Stimulated activated CD8-positive, alpha-beta memory T cell treated with anti-CD3 and anti-CD28 coated beads, Interleukin-12 subunit alpha, Interleukin-12 subunit beta, amount 100 ng/mL, for 24 hours (primary cell): ENCODE results near the gene EFCAB12.

Experiments
- DNase-seq: peaks from one replicate; pipeline ENCODE4 v3.0.0-alpha.2; 2020; ENCODE audit errors: extremely low read depth

The EFCAB12 gene

DNA sequence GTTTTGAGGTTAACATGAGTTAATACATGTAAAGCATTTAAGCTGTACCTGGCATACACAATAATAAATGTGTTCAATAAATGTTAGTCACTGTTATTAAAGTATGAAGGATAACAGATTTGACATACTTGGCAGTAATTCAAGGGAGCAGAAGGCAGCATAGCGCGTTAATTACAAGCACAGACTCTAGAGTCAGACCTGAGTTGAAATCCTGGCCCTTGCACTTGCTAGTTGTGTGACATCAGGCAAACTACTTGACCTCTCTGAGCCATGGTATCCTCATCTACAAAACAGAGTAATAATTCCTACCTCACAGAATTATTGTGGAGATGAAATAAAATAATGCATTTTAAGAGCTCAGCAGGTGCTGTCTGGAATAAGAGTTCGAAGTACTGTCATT is 17.0 kb upstream of the EFCAB12 start:
- no peak for DNase-seq

- DNase-seq = no peak
Observed at GRCh38 chr3:129442947-129443346, 14.5 kb upstream of the EFCAB12 start.

GRCh38 chr3:129442486-129442885 is 14.1 kb upstream of the EFCAB12 start:
- no peak for DNase-seq

- no peak for DNase-seq
Observed at GRCh38 chr3:129441782-129442181, 13.3 kb upstream of the EFCAB12 start.

- DNase-seq = no peak
Observed at GRCh38 chr3:129441215-129441614, 12.8 kb upstream of the EFCAB12 start.

GRCh38 chr3:129440618-129441190 is 12.3 kb upstream of the EFCAB12 start:
- no peak for DNase-seq

DNA sequence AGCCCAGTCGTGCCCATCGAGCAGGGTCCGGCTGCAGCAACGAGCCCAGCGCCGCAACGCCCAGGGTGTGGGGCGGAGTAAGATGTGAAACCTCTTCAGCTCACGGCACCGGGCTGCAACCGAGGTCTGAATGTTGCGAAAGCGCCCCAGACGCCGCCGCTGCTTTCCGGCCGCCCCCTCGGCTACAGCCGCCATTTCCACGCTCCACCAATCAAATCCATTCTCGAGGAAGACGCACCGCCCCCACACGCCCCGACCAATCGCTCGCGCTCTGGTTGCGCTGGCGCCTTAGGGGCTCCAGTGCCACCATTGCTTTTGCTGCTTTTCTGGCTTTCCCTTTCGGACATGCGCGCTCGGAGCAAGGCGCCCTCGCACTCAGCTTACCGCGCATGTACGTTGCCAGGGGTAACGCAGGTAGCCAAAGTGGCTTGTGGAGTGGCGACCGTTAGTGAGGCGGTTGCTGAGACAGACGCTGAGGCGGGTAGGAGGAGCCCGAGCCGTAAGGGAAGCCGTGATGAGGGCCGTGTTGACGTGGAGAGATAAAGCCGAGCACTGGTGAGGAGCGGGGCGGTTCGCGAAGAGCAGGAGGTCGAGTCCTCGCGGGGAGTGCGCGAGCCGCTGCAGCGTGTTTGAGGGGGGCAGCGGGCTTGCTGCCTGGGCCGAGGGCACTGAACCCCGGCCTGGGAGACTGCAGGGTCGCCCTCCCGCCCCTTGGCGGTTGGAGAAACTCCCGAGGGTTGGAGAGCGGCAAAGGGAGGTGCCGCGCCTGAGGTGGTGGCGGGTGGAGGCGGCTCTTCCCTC is 11.6 kb upstream of the EFCAB12 start, which contains the start of the genes IFT122 and MBD4:
Gene IFT122, plus strand, starts transcription at position 408 of the 801 bp plus-strand sequence. Its CDS starts 107 bp downstream, at position 515.
Gene MBD4, minus strand, starts transcription at position 132 of the 801 bp plus-strand sequence. Its CDS starts 115 bp downstream, at position 17.
- peak; percentile 97 for DNase-seq

- peak; percentile 9 for DNase-seq
Observed at GRCh38 chr3:129439226-129439816, 10.9 kb upstream of the EFCAB12 start.

- no peak for DNase-seq
Observed at GRCh38 chr3:129435367-129435766, 6.9 kb upstream of the EFCAB12 start.

- no peak for DNase-seq
Observed at GRCh38 chr3:129434140-129434539, 5.7 kb upstream of the EFCAB12 start.

DNA sequence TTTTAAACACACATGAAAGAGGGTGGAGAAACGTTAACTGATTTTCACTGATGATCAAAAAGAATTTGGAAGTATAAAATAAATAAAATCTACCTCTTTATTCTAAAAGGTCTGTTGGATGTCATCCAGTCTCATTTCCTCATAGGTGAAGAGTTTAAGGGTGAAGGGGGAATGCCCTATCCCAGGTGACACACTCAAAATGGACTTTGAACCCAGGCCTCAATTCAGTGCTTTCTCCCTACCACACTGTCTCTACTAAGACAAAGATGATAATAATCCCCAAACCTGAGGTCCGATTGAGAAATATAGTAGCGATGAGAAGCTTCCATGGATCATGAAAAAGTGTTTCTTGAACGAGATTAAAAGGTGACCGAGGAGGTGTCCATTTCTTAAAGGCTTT is 5.1 kb upstream of the EFCAB12 start:
- DNase-seq = no peak

DNA sequence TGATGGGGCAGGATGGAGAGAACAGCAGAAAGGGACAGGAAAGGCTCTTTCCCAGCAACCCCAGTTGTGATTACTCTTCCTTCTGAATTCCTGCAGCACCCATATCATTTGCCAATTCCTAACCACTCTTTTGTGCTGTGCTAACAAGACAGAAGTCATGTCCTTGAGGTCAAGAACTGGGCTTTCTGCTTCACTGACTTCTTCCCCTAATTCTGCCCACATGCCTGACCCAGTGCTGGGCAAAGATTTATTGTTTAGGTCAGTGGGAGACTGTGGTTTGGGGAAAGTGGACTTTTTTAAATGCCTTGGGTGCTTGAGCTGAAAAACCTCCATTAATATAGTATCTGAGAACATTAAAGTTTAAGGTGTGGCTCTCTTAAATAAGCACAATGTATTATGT is 4.2 kb upstream of the EFCAB12 start:
- no peak for DNase-seq

DNA sequence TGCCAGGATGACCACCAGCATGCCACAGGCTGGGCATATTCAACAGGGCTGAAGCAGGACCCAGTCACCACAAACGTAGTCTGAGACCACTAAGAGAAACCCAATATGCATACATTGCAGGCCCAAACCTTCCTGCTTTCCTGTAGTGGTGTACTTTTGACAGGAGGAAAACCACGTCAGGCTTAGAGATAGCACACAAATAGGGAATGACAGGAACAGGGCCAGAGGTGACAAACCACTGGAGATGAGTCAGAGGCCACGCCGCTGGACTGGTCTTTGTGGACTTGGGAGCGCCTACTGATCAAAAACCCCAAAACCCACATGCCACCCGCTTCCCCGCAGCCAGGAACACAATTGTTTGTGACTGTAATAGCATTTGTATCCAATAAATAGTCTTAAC is 3.6 kb upstream of the EFCAB12 start:
- no peak for DNase-seq

- no peak for DNase-seq
Observed at GRCh38 chr3:129429602-129430001, 1.2 kb upstream of the EFCAB12 start.

- no peak for DNase-seq
Observed at GRCh38 chr3:129429080-129429451, 630 bp upstream of the EFCAB12 start.

DNA sequence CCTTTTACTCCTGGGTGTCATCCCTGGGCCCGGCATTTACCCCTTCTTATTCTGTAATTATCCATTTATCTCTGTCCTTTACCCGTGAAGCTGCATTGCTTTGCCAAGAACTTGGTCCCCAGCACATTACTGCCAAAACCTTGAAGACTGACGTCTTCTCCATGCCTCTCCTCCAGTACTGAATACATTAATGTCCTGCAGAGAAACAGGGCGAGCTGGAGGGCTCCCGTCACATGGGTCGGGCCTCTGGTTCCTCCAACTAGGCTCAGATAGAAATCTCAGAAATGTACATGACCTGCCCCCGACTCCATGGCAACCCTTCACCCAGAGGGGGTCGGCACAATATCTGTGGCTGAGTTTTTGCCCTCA is 445 bp downstream of the EFCAB12 start:
- DNase-seq = no peak

GRCh38 chr3:129425619-129426018 is 2.8 kb downstream of the EFCAB12 start:
- no peak for DNase-seq

- DNase-seq = no peak
Observed at GRCh38 chr3:129425213-129425612, 3.2 kb downstream of the EFCAB12 start.

DNA sequence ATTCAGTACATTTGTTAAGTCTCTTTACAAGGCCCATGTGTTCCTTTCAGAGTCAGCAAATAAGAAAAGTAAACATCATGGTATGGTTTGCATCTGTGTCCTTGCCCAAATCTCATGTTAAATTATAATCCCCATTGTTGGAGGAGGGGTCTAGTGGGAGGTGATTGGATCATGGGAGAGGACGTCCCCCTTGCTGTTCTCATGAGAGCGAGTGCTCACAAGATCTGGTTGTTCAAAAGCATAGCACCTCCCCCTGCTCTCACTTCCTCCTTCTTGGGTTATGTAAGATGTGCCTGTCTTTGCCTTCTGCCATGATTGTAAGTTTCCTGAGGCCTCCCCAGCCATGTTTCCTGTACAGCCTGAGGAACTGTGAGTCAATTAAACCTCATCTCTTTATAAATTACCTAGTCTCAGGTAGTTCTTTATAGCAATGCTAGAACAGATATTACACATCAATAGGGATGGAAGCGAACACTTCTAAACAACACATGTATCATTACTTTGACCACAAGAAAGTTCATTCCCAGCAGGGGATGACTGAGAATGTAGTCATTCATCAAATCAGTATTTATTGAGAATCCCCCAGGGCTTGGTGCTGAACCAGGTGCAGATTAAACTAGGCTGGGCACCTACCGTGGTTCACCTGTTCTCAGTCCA is 4.1 kb downstream of the EFCAB12 start:
- DNase-seq = no peak

- DNase-seq = no peak
Observed at GRCh38 chr3:129422897-129423296, 5.5 kb downstream of the EFCAB12 start.

DNA sequence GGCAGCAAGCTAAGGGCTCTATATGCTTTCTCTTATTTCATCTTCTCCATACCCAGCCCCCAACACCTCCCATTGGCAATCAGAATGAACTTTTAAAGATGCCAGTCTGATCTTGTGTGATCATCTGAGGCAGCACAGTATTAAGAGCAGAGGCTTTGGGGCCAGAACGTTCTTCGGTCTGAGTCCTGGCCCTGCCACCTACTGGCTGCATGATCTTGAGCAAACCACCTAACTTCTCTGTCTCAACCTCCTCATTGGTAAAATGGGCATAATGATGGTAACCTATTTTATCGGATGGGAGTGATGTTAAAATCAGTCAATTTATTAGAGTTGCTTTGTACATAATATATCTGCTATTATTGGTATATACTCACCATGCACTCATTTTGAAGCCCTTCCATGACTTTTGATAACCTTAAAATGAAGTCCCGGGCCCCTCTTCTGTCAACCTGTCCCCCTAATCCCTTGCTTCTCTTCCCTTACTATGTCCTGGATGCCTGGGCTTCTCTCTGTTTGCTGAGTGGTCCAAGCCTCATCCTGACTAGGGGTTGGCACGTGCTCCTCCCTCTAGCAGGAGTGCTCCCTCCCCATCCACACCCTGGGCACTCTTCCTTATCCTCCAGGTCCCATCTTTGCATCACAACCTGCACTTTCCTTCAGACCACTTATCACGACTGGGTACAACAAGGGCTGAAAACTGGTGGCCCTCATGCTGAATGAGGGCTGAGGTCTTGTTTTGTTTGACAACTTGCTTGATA is 6.3 kb downstream of the EFCAB12 start:
- DNase-seq = no peak
